ENCODE data around the gene RBPMS2.
"Not testable (repeated sequence)": the region's sequence is repeated elsewhere in the genome, so short reads cannot be mapped to it uniquely, and the experiment has no call there.

- TF ChIP-seq CTCF (IDR thresholded peaks at IDR 0.05; ENCODE audit: insufficient read depth, low read length); GABPA (IDR thresholded peaks at IDR 0.05; ENCODE audit: low read depth); REST (IDR thresholded peaks at IDR 0.05; ENCODE audit: insufficient replicate concordance, low read depth); POLR2AphosphoS5 (IDR thresholded peaks at IDR 0.05; ENCODE audit: low read depth): not testable (repeated sequence)
These were observed 33.7 kb downstream of the RBPMS2 start for GRCh38 chr15:64741708-64742107.

All from HL-60 (cell line).